HG02610 (cell line): ENCODE data around the gene IQSEC1.
A peak's percentile ranks its signal among the peaks of the same experiment; 100 is the strongest.

ENCODE experiments used
- ATAC-seq: cut with Tn5 transposase; IDR thresholded peaks from one replicate; pipeline ENCODE4 v1.9.1; 2021; ENCODE audit warnings: mild to moderate bottlenecking, moderate library complexity; ENCODE audit not compliant: unreplicated experiment

IQSEC1 gene

DNA sequence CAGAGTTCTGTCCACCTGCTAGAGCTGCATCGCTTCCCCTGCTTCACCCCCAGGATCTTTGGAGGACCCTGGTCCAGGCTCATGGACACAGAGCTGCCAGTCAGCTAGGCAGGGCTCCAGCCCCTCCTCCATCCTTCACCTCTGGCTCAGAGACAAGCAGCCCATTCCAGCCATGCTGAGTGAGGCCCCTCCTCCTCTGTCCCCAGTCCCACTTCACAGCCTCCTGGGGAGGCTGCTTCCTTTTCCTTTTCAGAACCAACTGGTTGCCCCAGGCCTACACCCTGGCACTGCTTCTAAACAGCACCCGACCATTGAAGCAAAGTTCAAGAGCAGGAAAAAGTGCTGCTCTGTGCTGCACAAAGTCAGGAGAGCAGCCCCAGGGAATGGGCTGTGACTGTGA lies 22.2 kb downstream of the IQSEC1 start:
- ATAC-seq, result no peak

DNA sequence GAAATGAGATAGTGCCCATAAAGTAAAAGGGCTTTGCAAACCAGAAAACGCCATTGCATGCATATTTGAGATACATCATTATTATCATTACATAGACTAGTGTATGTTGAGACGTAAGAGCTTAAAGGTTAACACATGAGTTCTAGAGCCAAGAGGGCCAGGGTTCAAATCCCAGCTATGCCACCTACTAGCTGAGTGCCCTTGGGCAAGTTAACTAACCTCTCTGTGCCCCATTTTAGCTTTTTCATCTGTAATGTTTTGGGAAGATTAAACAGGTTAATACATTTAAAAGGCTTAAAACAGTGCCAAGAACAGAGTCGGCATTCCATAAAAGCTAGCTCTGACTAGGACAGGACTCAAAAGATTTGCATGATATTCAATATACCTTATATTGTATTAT lies 22.8 kb downstream of the IQSEC1 start:
- ATAC-seq, result no peak

DNA sequence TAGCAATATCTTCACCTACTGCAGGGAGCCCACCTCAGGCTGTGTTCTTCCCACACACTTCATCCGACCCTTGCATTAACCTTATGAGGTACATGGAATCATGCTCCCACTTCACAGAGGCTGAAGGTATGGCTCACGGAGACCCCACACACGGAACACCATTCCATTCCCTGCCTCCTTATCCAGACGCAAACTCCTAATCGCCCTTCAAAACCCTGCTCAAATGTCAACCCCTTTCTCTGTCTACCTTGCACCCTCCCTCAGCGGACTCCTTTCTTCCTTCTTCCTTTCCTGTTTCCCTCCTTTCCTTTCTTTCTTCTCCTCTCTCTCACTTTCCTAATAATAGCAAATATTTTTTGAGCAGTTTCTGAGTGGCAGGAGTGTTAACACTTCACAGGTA lies 23.8 kb downstream of the IQSEC1 start:
- no peak for ATAC-seq

GRCh38 chr3:13047296-13048165 lies 25.7 kb downstream of the IQSEC1 start:
- no peak for ATAC-seq

DNA sequence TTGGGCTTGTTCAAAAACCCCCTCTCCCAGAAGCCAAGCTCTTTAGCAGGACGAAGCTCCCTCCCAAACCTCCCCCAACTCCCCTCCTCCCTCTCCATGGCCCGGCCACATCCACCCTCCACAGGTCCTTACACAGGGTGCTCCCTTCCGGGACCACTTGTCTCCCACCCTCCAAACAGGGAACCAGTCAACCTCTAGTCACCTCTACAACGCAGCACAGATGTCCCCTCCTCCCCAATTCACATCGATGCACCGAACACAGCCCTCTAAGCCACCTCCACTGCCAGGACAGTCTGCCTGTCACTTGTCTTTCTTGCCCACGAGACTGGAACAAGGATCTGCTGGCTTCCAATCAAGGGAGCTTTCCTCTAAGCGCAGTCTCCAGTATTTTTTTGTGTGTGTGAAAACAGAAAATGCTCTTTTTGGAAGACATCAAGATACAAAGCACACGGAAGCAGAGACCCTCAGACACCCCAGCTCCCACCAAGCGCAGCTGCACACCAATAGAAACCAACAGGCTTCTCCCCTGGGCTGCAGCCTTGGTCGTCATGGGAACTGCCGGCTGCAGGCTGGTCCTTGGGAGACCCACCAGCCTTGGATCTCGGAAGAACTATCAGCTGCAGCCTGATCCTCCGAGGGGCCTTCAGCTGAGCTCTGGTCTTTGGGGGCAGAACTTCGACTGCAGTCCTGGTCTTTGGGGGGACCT lies 26.5 kb downstream of the IQSEC1 start:
- peak; percentile 19 for ATAC-seq

GRCh38 chr3:13045904-13046568 lies 27.2 kb downstream of the IQSEC1 start:
- ATAC-seq, result peak; percentile 83

GRCh38 chr3:13045241-13045903 lies 27.9 kb downstream of the IQSEC1 start:
- peak; percentile 6 for ATAC-seq

DNA sequence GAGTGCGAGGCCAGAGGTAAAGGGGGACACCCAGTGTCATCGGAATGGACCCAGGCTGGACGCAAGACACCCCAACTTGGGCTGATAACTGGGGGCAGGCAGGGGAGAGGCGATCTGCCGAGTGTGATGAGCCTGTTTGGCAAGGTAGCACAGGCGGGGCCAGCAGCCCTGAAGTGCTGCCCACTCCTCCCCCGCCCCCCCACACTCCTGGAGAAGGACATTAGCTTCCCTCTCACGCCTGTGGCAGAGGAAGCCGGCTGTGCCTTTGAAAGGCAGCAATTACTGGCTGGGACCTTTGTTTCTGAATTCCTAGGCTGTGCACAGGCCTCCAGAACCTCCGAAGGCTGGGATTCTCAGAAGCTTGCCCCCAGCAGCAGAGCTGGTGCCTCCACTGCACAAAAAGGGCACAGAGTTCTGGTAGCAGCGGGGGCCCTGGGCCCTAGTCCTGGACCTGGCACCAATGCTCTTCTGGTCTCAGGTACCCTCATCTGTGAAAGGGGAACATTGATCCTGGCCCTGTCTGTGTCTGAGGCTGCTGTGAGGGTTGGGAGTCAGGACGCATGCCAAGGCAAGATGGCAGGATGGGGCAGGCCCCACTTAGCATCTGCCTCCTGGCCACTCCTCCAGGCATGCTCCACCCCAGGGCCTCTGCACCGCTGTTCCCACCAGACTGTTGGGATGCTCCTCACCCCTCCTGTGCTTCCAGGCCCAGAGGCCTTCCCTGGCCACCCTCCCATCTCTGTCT lies 28.6 kb downstream of the IQSEC1 start:
- no peak for ATAC-seq

DNA sequence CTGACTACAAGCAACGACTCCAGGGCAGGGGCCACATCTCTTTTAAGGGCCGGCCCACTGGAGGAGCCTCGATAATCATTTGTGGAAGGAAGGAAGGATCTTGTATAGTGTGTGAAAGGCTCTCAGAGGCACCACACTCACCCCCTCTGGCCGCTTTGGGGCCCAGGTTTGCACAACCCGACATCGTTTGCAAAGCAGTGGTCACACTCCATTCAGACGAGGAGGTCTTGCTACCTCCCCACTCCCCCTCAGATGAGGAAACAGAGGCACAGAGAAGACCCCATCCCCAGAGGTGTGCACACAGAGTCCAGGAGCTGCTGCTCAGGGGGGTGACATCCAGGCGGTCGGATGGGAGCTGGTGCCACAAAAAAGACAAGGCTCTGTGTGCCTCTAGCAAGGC lies 29.6 kb downstream of the IQSEC1 start:
- no peak for ATAC-seq

DNA sequence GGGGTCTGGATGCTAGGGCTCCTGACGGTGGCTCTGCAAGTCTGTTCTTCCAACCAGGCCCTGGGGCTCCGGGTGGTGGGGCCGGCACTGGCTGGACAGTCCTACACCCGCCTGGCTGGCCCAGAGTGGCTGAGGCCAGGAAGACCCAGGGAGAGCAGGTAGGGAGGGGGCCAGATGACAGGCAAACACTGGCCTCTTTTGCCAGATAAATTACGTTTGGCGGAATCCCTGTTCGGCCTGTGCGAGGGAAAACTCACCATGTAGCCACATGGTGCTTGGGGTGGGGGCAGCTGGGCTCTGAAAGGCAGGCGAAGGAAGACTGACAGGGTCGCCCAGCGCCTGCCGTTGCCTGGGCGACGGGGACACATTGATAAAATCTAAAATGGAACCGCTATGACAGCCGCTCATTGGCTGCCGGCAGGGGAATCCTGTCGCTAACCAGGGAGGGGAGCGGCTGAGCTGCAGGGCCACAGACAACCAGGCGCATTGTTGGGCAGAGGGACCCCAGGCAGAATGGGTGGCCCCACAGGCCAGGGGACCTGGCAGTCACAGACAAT lies 30.4 kb downstream of the IQSEC1 start:
- ATAC-seq, result no peak

- no peak for ATAC-seq
These were observed 31.0 kb downstream of the IQSEC1 start for GRCh38 chr3:13042127-13042701.

DNA sequence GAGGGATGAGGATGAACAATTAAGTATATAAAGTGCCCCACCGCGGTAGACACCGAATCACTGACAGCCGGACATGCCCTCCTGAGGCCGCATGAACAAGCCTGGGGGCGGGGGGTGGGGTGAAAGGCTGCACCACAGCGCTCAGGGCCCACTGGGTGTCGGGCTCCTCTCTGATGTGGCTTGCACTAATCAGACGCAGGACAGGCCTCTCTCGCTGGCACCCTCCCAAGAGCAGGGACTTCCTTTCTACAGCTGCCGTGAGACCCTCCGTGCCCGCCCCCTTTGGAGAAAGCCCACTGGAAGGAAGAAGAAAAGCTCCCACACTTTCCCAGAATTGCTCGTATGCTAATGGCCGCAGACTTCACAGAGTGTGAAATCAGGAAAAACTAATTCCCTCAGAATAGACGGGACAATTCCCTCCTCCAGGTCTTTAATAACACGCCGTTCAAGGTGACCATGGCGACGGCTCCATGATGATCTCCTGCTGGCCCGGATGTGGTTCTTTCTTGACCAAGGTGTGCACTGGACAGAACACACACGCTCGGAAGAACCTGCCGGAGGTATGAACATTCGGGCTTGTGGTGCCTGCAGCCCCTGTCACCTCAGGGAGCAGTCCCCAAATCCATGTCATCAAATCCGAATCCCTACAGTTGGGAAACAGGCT lies 32.0 kb downstream of the IQSEC1 start:
- no peak for ATAC-seq

GRCh38 chr3:13040361-13041074 lies 32.7 kb downstream of the IQSEC1 start:
- peak; percentile 95 for ATAC-seq

DNA sequence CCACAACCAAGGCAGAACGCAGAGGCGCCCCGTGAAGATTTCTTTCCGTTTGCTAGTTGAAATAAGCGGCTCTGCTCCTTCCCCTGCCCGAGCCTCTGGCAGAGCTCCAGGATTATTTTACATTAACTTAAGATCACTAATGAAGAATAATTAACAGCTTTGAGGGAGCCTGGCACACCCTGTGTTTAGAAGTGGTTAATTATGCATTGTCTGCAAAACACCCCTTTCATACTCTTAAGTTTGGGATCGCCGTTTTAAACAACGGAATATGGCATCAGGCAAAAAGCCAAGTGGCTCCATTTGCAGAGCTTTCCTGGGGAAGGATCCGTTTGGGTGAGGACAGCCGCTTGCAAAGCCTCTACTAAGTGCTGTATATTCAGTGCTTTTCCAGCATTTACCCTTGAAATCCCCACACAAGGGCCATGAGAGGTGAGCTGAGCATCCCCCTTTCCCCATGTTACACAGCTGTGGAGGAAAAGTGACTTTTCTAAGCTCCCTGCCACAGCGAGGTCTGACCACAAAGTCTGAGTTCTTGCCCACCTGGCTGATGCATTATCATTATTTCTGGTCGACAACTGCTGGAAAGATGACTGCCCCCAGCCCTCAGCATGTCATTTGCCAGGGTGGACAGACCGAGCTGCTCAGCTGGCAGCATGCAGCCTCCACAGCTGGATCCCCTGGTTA lies 33.9 kb downstream of the IQSEC1 start:
- ATAC-seq, result no peak

DNA sequence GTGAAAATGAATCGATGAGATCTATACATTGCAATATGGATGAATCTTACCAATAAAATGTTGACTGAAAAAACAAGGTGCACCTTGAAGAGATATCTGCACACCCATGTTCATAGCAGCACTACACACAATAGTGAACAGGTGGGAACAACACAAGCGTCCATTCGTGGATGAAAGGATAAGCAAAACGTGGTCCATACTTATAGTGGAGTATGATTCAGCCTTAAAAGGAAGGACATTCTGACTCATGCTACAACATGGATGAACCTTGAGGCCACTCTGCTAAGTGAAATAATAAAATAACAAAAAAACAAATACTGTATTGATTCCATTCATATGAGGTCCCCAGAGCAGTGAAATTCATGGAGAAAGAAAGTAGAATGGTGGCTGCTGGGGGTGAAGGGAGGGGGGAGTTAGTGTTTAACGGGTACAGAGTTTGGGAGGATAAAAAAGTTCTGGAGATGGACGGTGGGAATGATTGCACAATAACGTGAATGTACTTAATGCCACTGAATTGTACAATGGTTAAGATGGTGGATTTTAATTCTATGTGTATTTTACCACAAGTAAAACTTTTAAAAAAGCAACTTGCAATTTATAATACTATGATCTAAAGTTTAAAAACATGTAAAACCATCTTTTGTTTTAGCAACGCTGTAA lies 35.6 kb downstream of the IQSEC1 start:
- ATAC-seq, result no peak

GRCh38 chr3:13034861-13035260 lies 38.4 kb downstream of the IQSEC1 start:
- ATAC-seq, result no peak

GRCh38 chr3:13034109-13034800 lies 39.0 kb downstream of the IQSEC1 start:
- ATAC-seq, result no peak
